WTC11 (cell line): ENCODE measurements around the gene OAT. TPM values are rescaled to one million over a fixed set of nuclear protein-coding genes. Genes with fewer than 3 reads are reported as not detected.
"Not testable (repeated sequence)": the region's sequence is repeated elsewhere in the genome, so short reads cannot be mapped to it uniquely, and the experiment has no call there.

Experiments used
- ATAC-seq: fragments of 200-7000 bp; cut with Tn5 transposase; 2 replicates; pipeline ENCODE4 v1.10.0; 2021; ENCODE audit warnings: mild to moderate bottlenecking, moderate library complexity
- CTCF ChIA-PET: fragments of 300-600 bp; sonication (Branson Sonifier 250); formaldehyde crosslinking; loops from one replicate; lab custom pipeline; 2021; ENCODE audit warnings: antibody characterized with exemption; lab: Charles Lee
- POLR2A ChIA-PET: fragments of 350-600 bp; sonication (Branson Sonifier 250); formaldehyde crosslinking; loops from one replicate; lab custom pipeline; 2021; ENCODE audit warnings: antibody characterized with exemption; lab: Charles Lee
- DNase-seq: peaks from one replicate; pipeline ENCODE4 v3.0.0; 2021; ENCODE audit warnings: low spot score
- H3K27ac Mint-ChIP-seq: 2 replicates; pipeline ENCODE4 v1.8.0; 2021; ENCODE audit warnings: mixed read lengths
- H3K27me3 Mint-ChIP-seq: 2 replicates; pipeline ENCODE4 v1.8.0; 2021; ENCODE audit warnings: low read depth, mild to moderate bottlenecking, moderate library complexity, mixed read lengths
- H3K36me3 Mint-ChIP-seq: 2 replicates; pipeline ENCODE4 v1.8.0; 2021; ENCODE audit warnings: mixed read lengths
- H3K4me1 Mint-ChIP-seq: 2 replicates; pipeline ENCODE4 v1.8.0; 2022; ENCODE audit warnings: mixed read lengths
- H3K4me3 Mint-ChIP-seq: 2 replicates; pipeline ENCODE4 v1.8.0; 2021; ENCODE audit warnings: mild to moderate bottlenecking, moderate library complexity, mixed read lengths
- H3K9me3 Mint-ChIP-seq: 2 replicates; pipeline ENCODE4 v1.8.0; 2021; ENCODE audit warnings: mixed read lengths
- CREB1 ChIP-seq: sonication (generic); formaldehyde crosslinking; IDR thresholded peaks from 2 replicates; pipeline ENCODE4 v1.8.0; 2023; ENCODE audit warnings: mild to moderate bottlenecking, missing genetic modification reagents
- KAT7 ChIP-seq: sonication (generic); formaldehyde crosslinking; IDR thresholded peaks from 2 replicates; pipeline ENCODE4 v1.8.1; 2023; ENCODE audit warnings: missing genetic modification reagents, mild to moderate bottlenecking, borderline replicate concordance
- NR3C1 ChIP-seq: sonication (generic); formaldehyde crosslinking; conservative IDR thresholded peaks from 2 replicates; pipeline ENCODE4 v1.8.1; 2023; ENCODE audit warnings: low read depth, mild to moderate bottlenecking, missing genetic modification reagents
- PRDM15 ChIP-seq: sonication (generic); formaldehyde crosslinking; IDR thresholded peaks from 2 replicates; pipeline ENCODE4 v1.8.0; 2022; ENCODE audit warnings: missing genetic modification reagents
- STAT6 ChIP-seq: sonication (generic); formaldehyde crosslinking; conservative IDR thresholded peaks from 2 replicates; pipeline ENCODE4 v1.8.1; 2023; ENCODE audit warnings: mild to moderate bottlenecking, low read depth, missing genetic modification reagents, moderate library complexity
- ZNF121 ChIP-seq: sonication (generic); formaldehyde crosslinking; IDR thresholded peaks from 2 replicates; pipeline ENCODE4 v1.8.0; 2023; ENCODE audit warnings: missing genetic modification reagents
- ZNF425 ChIP-seq: fragments of 250-450 bp; sonication (Bioruptor Pico); conservative IDR thresholded peaks from 2 replicates; pipeline ENCODE4 v1.9.0; 2021; ENCODE audit warnings: mild to moderate bottlenecking
- ZNF671 ChIP-seq: fragments of 250-450 bp; sonication (Bioruptor Pico); IDR thresholded peaks from 2 replicates; pipeline ENCODE4 v1.8.0; 2021; ENCODE audit warnings: mild to moderate bottlenecking
- total RNA-seq: library from RNA; stranded (reverse); gene quantifications from 3 replicates; pipeline ENCODE4 v1.2.3, GENCODE V29; 2021
- TF ChIP-seq, protein P1 (sequence below): fragments of 200-600 bp; IDR thresholded peaks from 2 replicates; pipeline ENCODE4 v1.8.0; 2022; ENCODE audit warnings: antibody characterized with exemption

Gene OAT
- total RNA-seq, 1 experiment from 2014 or later = 117 TPM

GRCh38 chr10:124441694-124442093, 23.0 kb upstream of the OAT start:
- ATAC-seq, POLR2A ChIA-PET, DNase-seq, H3K27ac Mint-ChIP-seq, H3K4me3 Mint-ChIP-seq, H3K9me3 Mint-ChIP-seq, H3K36me3 Mint-ChIP-seq, H3K4me1 Mint-ChIP-seq, CTCF ChIA-PET: not testable (repeated sequence)
- TF ChIP-seq ZNF121 (CRISPR knock-in tag) = peak; percentile 53; the same call in 1 of the 2 replicates
- H3K27me3 Mint-ChIP-seq = peaks cover 14% of the 10 kb centered on the region

DNA sequence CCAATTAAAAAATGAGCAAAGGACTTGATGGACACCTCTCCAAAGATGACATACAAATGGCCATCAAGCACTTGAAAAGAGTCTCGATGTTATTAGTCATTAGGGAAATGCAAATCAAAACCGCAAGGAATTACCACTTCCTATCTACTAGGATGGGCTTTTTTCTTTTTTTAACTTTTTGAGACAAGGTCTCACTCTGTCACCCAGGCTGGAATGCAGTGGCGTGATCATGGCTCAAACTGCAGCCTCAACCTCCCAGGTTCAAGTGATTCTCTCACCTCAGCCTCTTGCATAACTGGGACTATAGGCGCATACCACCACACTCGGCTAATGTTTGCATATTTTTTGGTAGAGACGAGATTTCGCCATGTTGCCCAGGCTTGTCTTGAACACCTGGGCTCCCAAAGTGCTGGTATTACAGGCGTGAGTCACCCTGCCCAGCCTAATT, 17.5 kb upstream of the OAT start:
- POLR2A ChIA-PET = no interaction called here
- ATAC-seq = no peak
- Mint-ChIP-seq H3K4me1 (peaks cover 2% of the 10 kb centered on the region; the same call in 1 of the 2 replicates), H3K9me3 (no peaks in the 10 kb centered on the region), H3K27me3 (no peaks in the 10 kb centered on the region), H3K36me3 (no peaks in the 10 kb centered on the region), H3K27ac (no peak overlapping the region), H3K4me3 (no peak overlapping the region)
- DNase-seq = no peak
- CTCF ChIA-PET = no interaction called here
- TF ChIP-seq, protein P1, sequence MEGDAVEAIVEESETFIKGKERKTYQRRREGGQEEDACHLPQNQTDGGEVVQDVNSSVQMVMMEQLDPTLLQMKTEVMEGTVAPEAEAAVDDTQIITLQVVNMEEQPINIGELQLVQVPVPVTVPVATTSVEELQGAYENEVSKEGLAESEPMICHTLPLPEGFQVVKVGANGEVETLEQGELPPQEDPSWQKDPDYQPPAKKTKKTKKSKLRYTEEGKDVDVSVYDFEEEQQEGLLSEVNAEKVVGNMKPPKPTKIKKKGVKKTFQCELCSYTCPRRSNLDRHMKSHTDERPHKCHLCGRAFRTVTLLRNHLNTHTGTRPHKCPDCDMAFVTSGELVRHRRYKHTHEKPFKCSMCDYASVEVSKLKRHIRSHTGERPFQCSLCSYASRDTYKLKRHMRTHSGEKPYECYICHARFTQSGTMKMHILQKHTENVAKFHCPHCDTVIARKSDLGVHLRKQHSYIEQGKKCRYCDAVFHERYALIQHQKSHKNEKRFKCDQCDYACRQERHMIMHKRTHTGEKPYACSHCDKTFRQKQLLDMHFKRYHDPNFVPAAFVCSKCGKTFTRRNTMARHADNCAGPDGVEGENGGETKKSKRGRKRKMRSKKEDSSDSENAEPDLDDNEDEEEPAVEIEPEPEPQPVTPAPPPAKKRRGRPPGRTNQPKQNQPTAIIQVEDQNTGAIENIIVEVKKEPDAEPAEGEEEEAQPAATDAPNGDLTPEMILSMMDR = no peak
- TF ChIP-seq PRDM15 = no peak
- TF ChIP-seq ZNF425 (CRISPR knock-in tag) = no peak
- no peak for TF ChIP-seq CREB1 (CRISPR knock-in tag)
- no peak for TF ChIP-seq KAT7 (CRISPR knock-in tag)
- no peak for TF ChIP-seq STAT6 (CRISPR knock-in tag)

DNA sequence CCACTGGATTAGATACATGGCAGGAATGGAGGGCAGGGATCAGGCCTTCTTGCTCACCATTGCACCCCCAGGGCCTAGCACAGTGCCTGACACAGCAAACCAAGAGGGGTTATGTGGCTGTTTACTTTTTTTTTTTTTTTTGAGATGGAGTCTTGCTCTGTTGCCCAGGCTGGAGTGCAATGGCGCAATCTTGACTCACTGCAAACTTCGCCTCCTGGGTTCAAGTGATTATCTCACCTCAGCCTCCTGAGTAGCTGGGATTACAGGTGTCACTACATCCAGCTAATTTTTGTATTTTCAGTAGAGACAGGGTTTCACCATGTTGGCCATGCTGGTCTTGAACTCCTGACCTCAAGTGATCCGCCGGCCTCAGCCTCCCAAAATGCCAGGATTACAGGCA, 17.0 kb upstream of the OAT start:
- H3K27me3 Mint-ChIP-seq, CTCF ChIA-PET, POLR2A ChIA-PET, H3K9me3 Mint-ChIP-seq, ATAC-seq, H3K36me3 Mint-ChIP-seq, H3K27ac Mint-ChIP-seq, H3K4me1 Mint-ChIP-seq, H3K4me3 Mint-ChIP-seq, DNase-seq: not testable (repeated sequence)
- TF ChIP-seq ZNF121 (CRISPR knock-in tag) = peak; percentile 45; the same call in 1 of the 2 replicates

DNA sequence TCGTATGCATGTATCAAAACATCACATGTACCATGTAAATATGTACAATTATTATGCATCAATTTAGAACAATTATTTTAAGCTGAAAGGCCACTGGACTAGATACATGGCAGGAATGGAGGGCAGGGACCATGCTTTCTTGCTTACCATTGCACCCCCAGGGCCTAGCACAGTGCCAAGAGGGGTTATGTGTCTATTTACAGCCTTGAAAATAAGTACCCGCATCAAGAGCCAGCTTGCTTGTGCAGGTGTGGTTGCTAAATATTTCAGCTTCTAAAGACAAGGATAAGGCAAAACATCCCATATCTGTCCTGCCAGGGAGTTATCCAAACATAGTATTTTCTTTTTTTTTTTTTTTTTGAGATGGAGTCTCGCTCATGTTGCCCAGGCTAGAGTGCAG, 14.7 kb upstream of the OAT start:
- peaks cover 17% of the 10 kb centered on the region for H3K4me1 Mint-ChIP-seq
- no peaks in the 10 kb centered on the region for H3K36me3 Mint-ChIP-seq
- no peaks in the 10 kb centered on the region; the same call in 1 of the 2 replicates for H3K27me3 Mint-ChIP-seq
- no peak overlapping the region for H3K27ac Mint-ChIP-seq
- ATAC-seq (no peak), DNase-seq (no peak)
- H3K4me3 Mint-ChIP-seq = no peak overlapping the region
- ChIA-PET POLR2A (interaction anchor here (1.0 to 1.2 kb wide), 2 partner anchors 15 to 21 kb away, joined by 3 read pairs; partner anchors contain the start of gene OAT), CTCF (interaction anchor here (0.6 to 1.5 kb wide), 3 partner anchors 21 to 44 kb away, joined by 3 to 4 read pairs (median 3); no protein-coding TSS in a partner anchor)
- TF ChIP-seq ZNF671 (CRISPR knock-in tag) (no peak), NR3C1 (CRISPR knock-in tag) (no peak)
- no peaks in the 10 kb centered on the region for H3K9me3 Mint-ChIP-seq
